Stomach (tissue), 4 donors: ENCODE measurements around the gene NCKAP5.

Experiments used
- CTCF ChIP-seq, 7 experiments: fragments of 450-650 bp in 4 of 7; fragments of 200-600 bp in 3 of 7; sonication (generic) in 3 of 7; IDR thresholded peaks; one replicate each; pipeline ENCODE4 v1.5.1; 2016 to 2019; ENCODE audit warnings: antibody characterized with exemption in 7 of 7, control low read depth in 2 of 7, mild to moderate bottlenecking in 1 of 7
- EP300 ChIP-seq: sonication (generic); formaldehyde crosslinking; IDR thresholded peaks from one replicate; pipeline ENCODE4 v1.6.1; 2017; ENCODE audit warnings: antibody characterized with exemption
- POLR2AphosphoS5 ChIP-seq, 3 donors: sonication (generic); formaldehyde crosslinking; IDR thresholded peaks; one replicate each; pipeline ENCODE4 v1.6.1; 2016; ENCODE audit warnings: antibody characterized with exemption in 3 of 3

GRCh38 chr2:133158442-133158841, 409.8 kb downstream of the NCKAP5 start:
- TF ChIP-seq CTCF (IDR thresholded peaks at IDR 0.05) = no peak
- no peak for TF ChIP-seq EP300
- no peak for TF ChIP-seq POLR2AphosphoS5 (IDR thresholded peaks at IDR 0.05)
